ENCODE data around the gene FOXJ3.

Gene FOXJ3

DNA sequence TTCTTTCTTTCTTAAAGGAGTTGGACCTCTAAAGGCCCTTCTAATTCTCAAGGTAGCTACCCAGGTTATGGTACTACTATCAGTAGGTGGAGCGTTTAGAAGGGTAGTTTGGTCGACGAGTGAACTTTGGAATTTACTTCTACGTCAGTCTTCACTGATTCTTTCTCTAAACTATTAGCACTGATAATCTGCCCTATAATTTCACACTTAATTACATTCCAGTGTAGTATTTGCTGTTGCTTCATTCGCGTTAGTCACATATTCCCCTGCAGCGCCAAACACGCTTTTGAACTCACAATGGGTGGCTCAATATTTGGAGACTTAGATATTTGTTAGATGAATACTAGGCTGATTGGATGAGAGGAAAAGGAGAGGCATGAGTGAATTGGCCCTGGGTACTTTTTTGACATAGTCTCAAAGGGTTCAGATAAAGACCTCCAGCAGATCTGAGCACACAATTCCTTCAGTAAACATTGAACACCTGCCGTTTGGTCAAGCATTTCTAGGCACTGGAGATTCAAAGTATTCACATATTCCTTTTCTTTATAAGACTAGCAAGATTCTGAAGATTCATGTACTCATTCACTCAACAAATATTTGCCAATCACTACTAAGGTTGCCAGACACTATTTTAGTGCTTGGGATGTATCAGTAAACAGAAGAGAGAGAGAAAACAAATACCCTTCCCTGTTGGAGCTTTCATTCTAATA, 929 bp upstream of the FOXJ3 start:
- peak overlapping the region; percentile 73 to 98 (median 94) for H3K27ac ChIP-seq
- peak overlapping the region; percentile 82 to 97 (median 94) for H3K4me3 ChIP-seq

DNA sequence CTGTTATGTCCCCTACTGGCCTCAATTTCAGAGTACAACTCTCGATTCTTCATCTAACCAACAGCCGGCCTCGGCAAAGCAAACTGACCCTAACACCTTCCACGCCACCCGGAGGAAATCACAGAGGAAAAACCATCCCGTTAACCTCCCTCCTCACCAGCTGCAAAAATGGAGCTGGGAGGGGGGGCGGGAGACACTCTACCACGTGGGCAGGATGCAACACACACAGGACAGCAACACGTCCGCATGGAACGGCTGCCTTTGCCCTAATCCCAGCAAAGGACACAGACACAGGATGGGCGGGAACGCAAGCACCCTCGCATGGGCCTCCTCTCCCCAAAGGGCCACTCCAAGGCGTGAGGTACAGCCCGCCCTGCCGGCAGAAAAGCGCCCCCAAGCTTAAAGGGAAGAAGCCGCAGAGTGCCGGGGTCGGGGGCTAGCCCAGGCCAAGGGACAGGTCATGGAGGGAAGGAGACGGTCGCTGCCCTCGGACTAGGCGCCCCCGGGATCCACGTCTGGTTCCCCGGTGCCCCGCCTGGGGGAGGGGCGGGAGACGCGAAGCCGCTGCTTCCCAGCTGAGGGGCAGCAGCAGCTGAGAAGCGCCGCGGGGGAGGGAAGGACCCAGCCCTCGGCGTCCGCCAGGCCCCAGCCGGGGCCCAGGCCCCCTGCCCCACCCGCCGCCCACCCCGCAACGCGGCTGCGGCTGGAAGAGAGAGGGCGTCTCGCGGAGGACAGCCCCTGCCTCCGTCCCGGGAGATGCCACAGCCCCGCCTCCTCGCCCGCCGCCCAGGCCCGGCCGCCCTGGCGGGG, 590 bp downstream of the FOXJ3 start:
- Histone ChIP-seq H3K4me3 (peak overlapping the region; percentile 82 to 97 (median 94)), H3K27ac (peak overlapping the region; percentile 58 to 98 (median 94))

DNA sequence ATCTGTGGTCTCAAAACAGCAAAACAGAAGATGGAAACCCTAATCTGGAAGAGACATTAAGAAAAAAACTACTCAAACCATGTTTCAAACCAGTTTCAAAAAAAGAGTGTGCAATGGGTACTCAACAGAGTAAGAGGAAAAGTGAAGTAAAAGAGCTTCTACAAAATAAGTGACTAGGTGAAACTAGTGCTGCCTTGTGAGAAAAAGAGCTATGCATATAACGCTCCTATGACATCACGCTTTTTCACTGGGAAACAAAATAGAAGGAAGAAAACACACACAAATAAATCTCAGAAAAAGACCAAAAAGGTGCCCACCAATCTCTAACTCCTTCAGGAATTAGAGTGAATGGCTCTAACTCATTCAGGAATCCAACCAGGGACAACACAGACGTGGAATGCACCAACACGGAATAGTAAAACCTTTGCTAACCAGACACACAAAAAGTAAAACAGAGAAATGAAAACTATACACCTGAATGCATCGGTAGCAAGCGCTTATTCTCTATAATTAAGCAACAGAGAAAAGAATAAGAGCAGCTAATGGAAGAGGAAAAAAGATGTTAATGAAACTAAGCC, 1.3 kb downstream of the FOXJ3 start:
- Histone ChIP-seq H3K4me3 (peak overlapping the region; percentile 82 to 97 (median 94)), H3K27ac (peak overlapping the region in 15 of 21 experiments; percentile 88 to 98 (median 94))

DNA sequence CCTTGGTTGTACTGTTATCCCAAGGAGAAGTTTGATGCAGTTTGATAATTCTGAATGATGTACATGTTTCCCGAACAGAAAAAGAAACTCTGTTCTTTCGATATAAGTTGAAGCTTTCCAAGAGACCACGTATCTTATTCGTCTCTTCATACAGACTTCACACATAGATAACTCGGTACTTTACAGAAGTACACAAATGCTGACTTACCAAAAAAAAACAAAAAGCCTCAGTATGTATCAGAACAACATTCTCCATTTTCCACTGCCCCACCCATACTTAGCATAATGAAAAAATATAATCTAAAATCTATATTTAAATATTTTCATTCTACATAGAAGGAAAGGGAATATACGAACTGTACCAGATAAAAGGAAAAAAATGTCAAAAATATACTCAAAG, 2.2 kb downstream of the FOXJ3 start:
- H3K4me3 ChIP-seq = no peak overlapping the region
- no peak overlapping the region for H3K27ac ChIP-seq

DNA sequence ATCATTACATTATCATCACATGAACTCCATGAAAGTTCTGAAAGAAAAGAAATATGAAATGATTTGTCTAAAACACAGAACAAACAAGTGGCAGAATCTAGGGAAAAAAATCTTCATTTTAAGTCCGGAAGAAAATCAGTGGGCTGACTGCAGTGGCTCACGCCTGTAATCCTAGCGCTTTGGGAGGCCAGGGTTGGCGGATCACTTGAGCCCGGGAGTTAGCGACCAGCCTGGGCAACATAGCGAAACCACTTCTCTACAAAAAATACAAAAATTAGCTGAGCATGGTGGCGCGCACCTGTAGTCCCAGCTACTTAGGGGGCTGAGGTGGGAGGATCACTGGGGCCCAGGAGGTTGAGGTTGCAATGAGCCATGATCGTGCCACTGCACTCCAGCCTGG, 4.8 kb downstream of the FOXJ3 start:
- Histone ChIP-seq H3K4me3 (no peak overlapping the region), H3K27ac (no peak overlapping the region)

DNA sequence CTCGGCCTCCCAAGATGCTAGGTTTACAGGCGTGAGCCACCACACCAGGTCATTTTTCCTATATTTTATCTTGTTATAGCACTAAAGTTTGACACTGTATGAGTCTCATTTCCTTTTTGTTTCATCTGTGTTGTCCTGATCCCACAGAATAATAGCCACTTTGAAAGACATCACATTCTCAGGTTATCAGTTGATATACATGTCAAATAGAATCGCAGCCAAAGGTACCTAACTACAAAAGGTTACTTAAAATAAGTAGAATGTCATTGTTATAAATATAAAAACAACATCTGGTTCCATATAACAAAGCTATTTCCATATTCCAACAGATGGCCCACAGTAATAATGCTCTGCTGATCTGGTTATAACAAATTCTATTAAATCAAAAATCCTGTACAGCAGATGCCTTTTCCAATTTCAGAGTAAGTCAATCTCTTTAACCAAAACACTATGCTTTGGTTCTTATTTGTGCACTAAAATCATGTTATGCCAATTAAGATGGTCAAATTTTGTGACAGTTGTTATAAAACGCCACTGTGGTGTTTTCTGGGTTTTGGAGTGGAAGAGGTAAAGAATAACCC, 6.0 kb downstream of the FOXJ3 start:
- Histone ChIP-seq H3K27ac (no peak overlapping the region), H3K4me3 (no peak overlapping the region)

DNA sequence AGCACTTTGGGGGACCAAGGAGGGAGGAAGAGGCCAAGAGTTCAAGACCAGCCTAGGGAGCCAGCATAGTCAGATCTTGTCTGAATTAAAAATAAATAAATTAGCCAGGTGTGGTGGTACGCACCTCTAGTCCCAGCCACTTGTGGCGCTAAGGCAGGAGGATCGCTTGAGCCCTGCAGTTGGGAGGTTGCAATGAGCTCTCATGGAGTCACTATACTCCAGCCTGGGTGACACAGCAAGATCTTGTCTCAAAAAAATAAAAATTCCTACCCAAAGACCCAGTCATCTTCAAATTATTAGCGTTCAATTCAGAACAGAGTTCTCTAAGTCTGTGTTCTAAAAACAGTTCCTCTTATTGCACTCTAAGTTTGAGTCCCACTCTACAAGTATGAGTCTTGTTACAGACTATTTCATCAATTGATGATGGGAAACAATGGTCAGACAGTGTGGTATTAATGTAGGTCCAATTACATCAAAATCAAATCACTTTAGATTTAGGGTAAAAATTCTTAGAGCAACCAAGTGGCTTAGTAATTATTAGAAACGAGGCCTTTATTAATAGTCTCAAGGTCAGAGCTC, 6.9 kb downstream of the FOXJ3 start:
- no peak overlapping the region for H3K4me3 ChIP-seq
- H3K27ac ChIP-seq = no peak overlapping the region

DNA sequence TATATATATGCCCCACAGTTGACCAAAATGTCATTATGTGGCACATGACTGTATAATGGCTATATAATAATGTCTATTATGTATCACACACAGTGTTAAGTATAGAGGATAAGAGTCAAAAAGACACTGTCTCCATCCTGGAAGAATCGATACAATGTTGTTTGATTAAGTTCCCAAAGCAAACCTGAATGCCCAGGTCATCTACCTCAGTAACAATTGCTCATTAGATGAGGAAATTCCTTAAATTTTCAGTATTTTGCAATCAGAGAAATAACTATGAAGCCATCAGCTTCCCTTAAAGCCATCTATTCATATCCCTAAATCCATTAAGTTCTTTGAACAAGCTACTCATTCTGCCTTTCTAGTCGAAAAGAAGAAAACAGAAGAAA, 10.0 kb downstream of the FOXJ3 start:
- H3K27ac ChIP-seq = no peak overlapping the region
- H3K4me3 ChIP-seq = no peak overlapping the region

DNA sequence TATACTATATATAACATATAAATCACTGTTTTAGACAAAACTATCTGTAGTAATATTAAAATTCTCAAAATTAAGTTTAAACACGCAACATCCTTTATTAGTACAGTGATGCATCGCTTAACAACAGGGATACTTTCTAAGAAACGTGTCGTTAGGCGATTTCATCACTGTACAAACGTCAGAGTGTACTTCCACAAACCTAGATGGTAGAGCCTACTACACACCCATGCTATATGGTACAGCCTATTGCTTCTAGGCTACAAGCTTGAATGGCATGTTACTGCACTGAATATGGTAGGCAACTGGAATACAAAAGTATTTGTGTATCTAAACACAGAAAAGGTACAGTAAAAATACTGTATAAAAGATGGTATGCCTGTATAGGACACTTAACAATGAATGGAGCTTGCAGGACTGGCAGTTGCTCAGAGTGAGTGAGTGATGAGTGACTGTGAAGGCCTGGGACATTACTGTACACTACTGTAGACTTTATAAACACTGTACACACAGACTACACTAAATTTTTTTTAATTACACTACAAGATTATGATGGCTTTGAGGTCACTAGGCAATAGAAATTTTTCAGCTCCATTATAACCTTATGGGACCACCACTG, 10.5 kb downstream of the FOXJ3 start:
- Histone ChIP-seq H3K4me3 (no peak overlapping the region), H3K27ac (no peak overlapping the region)

DNA sequence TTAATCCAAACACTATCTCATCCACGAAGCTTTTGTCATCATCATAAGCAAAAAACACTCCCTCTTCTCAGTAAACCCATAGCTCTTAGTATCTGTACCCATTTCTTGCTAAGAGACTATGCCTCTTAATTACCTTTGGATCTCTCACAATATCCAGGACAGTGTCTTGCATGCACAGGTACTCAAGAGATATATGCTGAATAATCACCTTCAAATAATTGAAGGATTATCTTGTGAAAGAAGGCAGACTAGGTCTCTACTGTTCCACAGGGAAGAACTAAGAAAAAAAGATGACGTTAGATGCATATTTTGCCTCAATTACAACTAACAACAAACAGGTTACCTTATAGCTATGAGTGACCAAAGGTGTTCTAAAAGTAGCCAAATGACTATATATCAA, 11.5 kb downstream of the FOXJ3 start:
- Histone ChIP-seq H3K4me3 (no peak overlapping the region), H3K27ac (no peak overlapping the region)

DNA sequence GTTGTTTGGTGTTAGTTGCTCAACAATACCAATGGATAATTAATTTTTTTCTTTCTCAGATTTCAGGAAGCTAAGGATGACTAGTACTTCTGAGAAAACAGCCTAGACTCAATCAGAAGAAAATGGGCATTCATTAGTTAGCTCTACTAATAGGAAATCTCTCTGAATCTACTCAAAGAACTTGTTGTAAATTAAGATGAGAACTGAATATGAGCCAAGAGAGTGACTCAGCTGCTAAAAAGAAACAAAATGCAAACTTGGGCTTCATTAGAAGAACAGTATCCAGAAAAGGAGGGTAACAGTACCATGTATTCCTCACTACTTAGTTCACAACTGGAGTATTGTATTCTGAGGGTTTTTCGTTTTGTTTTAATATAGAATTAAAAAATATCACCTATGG, 12.5 kb downstream of the FOXJ3 start:
- Histone ChIP-seq H3K27ac (peak overlapping the region in 1 of 21 experiments; percentile 24), H3K4me3 (no peak overlapping the region)

DNA sequence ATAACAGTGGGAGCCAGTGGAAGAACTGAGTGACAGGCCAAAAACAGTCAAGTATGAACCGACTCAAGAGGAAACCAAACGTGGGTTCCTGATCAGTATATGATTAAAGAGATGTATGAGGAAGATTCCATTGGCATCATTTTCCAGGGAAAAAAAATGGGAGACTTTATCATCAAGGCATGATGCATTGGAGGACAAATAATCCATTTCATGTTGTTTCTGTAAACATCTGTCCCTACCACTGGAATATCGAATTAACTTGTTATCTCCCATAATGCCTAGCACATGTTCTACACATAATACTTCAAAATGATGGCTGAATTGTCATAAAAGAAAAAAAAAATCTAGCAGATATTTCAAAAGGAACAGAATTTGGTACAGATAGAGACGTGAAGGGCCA, 13.3 kb downstream of the FOXJ3 start:
- peak overlapping the region in 2 of 21 experiments; percentile 19 to 64 for H3K27ac ChIP-seq

DNA sequence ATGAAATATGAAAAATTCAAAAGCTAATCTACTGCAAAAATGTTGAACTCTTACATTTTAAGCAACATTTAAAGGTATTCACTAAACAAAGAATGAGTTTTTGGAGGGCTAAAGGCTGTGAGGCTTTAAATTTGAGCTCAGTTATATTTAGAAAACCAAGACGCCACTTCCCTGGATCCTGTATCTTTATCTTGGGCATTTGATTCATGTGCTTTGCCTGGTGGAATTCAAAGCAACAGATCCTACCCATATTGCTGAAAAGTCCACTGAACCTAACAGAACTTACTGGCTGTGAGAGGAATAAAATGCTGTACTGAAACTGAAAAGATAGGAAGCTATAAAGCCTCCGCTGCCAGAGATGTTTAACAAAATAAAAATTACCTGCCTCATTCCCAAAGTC, 14.3 kb downstream of the FOXJ3 start:
- H3K27ac ChIP-seq = peak overlapping the region in 1 of 21 experiments; percentile 64

More for the DNA sequence above, 13.3 kb downstream of the FOXJ3 start:
- no peak overlapping the region for H3K4me3 ChIP-seq

DNA sequence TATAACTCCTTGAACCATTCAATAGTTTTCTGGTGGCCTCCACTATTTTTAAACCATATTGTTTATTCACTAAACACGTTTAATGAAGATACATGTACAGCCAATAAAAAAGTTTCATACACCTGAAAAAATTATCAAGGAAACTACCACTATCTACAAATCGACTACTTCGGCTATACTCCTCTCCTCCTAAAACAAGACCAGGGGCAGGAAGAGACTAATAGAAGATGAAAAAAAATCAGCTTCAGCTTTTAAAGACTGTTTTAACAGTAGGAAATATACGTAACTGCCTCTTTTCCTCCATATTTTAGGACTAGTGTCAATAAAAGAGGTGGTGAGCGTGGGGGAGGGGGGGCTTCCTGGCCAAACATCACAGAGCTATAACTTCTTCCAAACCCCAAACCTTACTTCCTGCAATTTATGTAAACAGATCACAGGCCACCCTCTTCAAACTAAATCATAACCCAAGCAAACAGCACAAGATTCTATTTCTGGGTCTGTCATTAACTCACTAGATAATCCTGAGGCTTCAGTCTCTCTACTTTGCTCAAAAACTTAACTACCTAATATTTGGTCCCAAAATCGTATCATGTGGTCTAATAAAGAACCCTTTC, 15.1 kb downstream of the FOXJ3 start:
- no peak overlapping the region for H3K4me3 ChIP-seq
- peak overlapping the region in 4 of 21 experiments; percentile 11 to 53 (median 14) for H3K27ac ChIP-seq

More for the DNA sequence above, 14.3 kb downstream of the FOXJ3 start:
- no peak overlapping the region for H3K4me3 ChIP-seq

DNA sequence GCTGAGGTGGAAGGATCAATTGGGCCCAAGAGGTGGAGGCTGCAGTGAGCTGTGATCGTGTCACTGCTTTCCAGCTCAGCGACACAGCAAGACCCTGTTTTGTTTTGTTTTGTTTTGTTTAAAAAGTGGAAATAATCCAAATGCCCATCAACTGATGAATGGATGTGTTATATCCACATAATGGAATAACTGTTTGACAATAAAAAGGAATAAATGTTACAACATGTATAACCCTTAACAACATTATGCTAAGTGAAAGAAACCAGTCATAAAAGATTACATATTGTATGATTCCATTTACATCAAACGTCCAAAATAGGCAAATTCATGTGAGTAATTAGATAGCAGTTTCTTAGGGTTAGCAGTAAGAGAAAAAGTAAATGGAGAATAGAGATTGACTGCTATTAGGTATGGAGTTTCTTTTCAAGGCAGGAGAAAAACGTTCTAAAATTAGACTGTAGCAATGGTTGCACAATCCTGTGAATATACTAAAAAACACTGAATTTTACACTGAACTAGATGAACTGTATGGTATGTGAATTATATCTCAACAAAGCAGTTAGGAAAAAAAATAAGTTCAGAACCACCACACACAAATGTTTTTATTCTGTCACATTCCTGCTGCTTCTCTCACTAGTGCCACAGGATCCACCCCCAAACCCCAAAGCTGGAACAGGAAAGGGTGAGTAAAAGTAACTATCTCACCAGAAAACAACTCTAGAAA, 15.7 kb downstream of the FOXJ3 start:
- Histone ChIP-seq H3K27ac (peak overlapping the region in 5 of 21 experiments; percentile 1 to 53 (median 13)), H3K4me3 (no peak overlapping the region)

DNA sequence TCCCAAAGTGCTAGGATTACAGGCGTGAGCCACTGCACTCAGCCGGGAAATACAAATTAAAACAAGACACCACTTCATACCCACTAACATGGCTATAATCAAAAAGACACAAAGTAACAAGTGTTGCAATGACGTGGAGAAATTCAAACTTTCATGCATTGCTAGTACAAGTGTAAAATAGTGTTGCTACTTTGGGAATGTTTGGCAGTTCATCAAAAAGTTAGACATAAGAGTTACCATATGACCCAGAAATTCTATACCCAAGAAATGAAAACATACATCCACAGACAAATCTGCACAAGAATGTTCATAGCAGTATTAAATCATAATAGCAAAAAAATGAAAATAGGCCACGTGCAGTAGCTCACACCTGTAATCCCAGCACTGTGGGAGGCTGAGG, 16.4 kb downstream of the FOXJ3 start:
- no peak overlapping the region for H3K4me3 ChIP-seq
- H3K27ac ChIP-seq = no peak overlapping the region

DNA sequence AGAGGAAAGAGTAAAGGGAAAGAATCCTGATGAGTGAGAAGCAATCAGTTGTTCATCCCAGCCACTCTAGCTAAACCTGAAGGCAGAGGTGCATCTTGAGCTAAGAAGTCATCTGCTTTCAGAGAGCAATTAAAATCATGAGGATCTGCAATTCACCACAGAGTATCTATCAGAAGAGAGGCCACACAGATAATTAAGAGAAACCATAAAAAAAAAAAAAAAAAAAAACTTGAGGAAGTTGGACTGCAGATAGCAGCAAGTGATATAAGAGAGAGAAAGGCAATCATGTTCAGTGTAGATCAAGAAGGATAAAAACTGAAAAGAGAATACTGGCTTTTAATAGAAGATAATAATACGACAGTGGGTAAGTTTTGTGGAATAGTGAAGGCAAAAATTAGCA, 17.7 kb downstream of the FOXJ3 start:
- Histone ChIP-seq H3K4me3 (no peak overlapping the region), H3K27ac (no peak overlapping the region)

DNA sequence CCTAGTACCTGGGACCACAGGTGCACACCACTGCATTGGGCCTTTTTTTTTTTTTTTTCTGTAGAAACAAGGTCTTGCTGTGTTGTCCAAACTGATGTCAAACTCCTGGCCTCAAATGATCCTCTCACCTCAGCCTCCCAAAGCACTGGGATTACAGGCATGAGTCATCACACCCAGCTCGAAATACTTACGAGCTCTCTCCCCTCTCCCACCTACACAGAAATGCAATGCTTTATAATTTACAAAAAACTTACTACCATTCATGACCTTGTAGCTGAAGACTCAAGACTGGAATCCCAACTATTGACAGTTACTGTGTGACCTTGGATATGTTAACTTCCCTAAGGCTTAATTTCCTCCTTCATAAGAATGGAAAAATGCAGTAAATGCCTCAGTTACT, 18.7 kb downstream of the FOXJ3 start:
- Histone ChIP-seq H3K27ac (no peak overlapping the region), H3K4me3 (no peak overlapping the region)

DNA sequence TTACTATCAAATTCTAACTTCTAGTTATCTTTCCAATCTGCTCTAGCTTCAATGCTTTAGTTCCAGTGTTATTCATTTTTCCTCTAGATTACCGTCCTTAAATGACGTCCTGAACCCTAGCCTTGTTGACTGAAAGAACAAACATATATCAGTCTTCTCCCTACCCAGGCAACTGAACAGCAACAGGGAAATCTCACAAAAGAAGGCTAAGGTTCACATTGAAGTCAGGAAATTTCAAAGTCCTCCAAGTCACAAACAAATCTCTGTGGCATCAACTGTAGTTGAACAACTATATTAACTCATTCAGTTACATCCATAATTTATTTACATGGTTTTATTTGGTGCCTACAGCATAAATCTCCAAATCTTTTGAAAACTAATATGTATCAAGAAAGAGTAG, 19.5 kb downstream of the FOXJ3 start:
- Histone ChIP-seq H3K4me3 (no peak overlapping the region), H3K27ac (no peak overlapping the region)
